Upper lobe of left lung (tissue), 4 donors: ENCODE results near the gene PPP2R2C.

Experiments used
- POLR2A ChIP-seq, 4 donors: fragments of 450-650 bp; IDR thresholded peaks; one replicate each; pipeline ENCODE4 v1.5.1; 2016 to 2017; ENCODE audit warnings: antibody characterized with exemption in 4 of 4, mild to moderate bottlenecking in 2 of 4
- POLR2AphosphoS5 ChIP-seq, 2 donors: sonication (generic); formaldehyde crosslinking; IDR thresholded peaks; one replicate each; pipeline ENCODE4 v1.5.1; 2017; ENCODE audit warnings: antibody characterized with exemption in 2 of 2
- TF ChIP-seq, protein P1 (sequence below), 6 experiments: fragments of 450-650 bp in 4 of 6; fragments of 200-600 bp in 2 of 6; sonication (generic) in 2 of 6; IDR thresholded peaks; one replicate each; pipeline ENCODE4 v1.5.1; 2016 to 2019; ENCODE audit warnings: antibody characterized with exemption in 6 of 6

DNA sequence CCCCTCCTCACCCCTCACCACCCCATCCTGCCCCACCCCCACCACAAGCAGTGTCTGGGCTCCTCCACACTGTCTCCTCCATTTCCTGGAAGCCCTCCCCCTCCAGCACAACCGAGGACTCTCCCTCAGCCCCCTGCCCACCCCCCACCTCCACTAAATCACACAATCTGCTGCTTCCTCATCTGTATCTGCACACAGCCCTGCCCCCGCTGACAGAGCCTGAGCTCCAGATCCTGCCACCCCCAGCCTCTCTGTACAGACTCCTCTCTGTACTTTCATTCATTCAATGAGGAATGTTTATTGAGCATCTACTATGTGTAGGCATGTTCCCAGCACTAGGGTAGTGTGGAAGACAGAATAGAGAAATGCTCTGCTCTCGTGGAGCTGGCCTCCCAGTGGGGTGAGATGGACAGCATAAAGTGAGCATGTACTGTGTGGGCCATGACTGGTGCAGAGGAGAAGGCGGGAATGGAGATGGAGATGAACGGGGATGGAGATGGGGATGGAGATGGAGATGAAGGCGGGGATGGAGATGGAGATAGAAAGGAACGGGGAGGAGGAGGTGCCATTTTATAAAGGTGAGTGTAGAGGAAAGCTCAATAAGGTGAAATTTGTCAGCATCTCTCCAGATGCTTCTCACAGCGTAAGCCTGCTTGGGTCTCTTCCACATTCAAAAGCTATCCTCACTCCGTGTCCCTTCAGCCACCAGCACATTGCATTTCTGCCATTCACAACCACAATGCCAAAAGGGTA is 2.5 kb upstream of the PPP2R2C start:
- TF ChIP-seq, protein P1, sequence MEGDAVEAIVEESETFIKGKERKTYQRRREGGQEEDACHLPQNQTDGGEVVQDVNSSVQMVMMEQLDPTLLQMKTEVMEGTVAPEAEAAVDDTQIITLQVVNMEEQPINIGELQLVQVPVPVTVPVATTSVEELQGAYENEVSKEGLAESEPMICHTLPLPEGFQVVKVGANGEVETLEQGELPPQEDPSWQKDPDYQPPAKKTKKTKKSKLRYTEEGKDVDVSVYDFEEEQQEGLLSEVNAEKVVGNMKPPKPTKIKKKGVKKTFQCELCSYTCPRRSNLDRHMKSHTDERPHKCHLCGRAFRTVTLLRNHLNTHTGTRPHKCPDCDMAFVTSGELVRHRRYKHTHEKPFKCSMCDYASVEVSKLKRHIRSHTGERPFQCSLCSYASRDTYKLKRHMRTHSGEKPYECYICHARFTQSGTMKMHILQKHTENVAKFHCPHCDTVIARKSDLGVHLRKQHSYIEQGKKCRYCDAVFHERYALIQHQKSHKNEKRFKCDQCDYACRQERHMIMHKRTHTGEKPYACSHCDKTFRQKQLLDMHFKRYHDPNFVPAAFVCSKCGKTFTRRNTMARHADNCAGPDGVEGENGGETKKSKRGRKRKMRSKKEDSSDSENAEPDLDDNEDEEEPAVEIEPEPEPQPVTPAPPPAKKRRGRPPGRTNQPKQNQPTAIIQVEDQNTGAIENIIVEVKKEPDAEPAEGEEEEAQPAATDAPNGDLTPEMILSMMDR (IDR thresholded peaks at IDR 0.05): no peak
- no peak for TF ChIP-seq POLR2A (IDR thresholded peaks at IDR 0.05)
- TF ChIP-seq POLR2AphosphoS5 (IDR thresholded peaks at IDR 0.05): no peak
